H9 (cell line): ENCODE data around the gene SDHB. TPM values are rescaled to one million over a fixed set of nuclear protein-coding genes. Genes with fewer than 3 reads are reported as not detected.

Source experiments
- DNase-seq: peaks from one replicate; pipeline ENCODE4 v3.0.0-alpha.2; 2017
- H2AFZ ChIP-seq: one replicate; pipeline ENCODE4 v1.6.1; 2013; ENCODE audit warnings: mild to moderate bottlenecking, low read length, control low read depth, moderate library complexity
- H2AK5ac ChIP-seq: 2 replicates; pipeline ENCODE4 v1.6.1; 2013; ENCODE audit warnings: low read length, control low read depth, mixed read lengths; ENCODE audit not compliant: insufficient read length
- H2BK120ac ChIP-seq: one replicate; pipeline ENCODE4 v1.6.1; 2013; ENCODE audit warnings: low read depth, mild to moderate bottlenecking, low read length, control low read depth, inconsistent platforms; ENCODE audit not compliant: poor library complexity, severe bottlenecking
- H2BK12ac ChIP-seq: 2 replicates; pipeline ENCODE4 v1.6.1; 2013; ENCODE audit warnings: low read length, control low read depth, mixed read lengths, low read depth; ENCODE audit not compliant: insufficient read length
- H2BK15ac ChIP-seq: 2 replicates; pipeline ENCODE4 v1.6.1; 2013; ENCODE audit warnings: low read depth, low read length, control low read depth
- H2BK20ac ChIP-seq: one replicate; pipeline ENCODE4 v1.6.1; 2013; ENCODE audit warnings: low read depth, mild to moderate bottlenecking, low read length, control low read depth, inconsistent platforms; ENCODE audit not compliant: poor library complexity, severe bottlenecking
- H2BK5ac ChIP-seq: 2 replicates; pipeline ENCODE4 v1.6.1; 2013; ENCODE audit warnings: low read length, control low read depth, mixed read lengths; ENCODE audit not compliant: insufficient read length
- H3K14ac ChIP-seq: 2 replicates; pipeline ENCODE4 v1.6.1; 2013; ENCODE audit warnings: low read length, control low read depth; ENCODE audit not compliant: insufficient read depth
- H3K18ac ChIP-seq: 2 replicates; pipeline ENCODE4 v1.6.1; 2013; ENCODE audit warnings: low read depth, mild to moderate bottlenecking, mixed read lengths, low read length, control low read depth; ENCODE audit not compliant: insufficient read length
- H3K23ac ChIP-seq: 2 replicates; pipeline ENCODE4 v1.6.1; 2013; ENCODE audit warnings: low read length, control low read depth, mixed read lengths, low read depth; ENCODE audit not compliant: insufficient read length
- H3K23me2 ChIP-seq: 2 replicates; pipeline ENCODE4 v1.6.1; 2013; ENCODE audit warnings: low read depth, mild to moderate bottlenecking, mixed read lengths, low read length, control low read depth; ENCODE audit not compliant: insufficient read length, poor library complexity, severe bottlenecking
- H3K27ac ChIP-seq: 2 replicates; pipeline ENCODE4 v1.5.1; 2013; ENCODE audit warnings: low read length, control low read depth, mixed read lengths, low read depth; ENCODE audit not compliant: insufficient read length
- H3K27me3 ChIP-seq: 2 replicates; pipeline ENCODE4 v1.6.1; 2013; ENCODE audit warnings: low read length, control low read depth, inconsistent platforms; ENCODE audit not compliant: insufficient read depth
- H3K4ac ChIP-seq: 2 replicates; pipeline ENCODE4 v1.6.1; 2013; ENCODE audit warnings: low read depth, mild to moderate bottlenecking, control low read depth, inconsistent platforms, low read length, moderate library complexity
- H3K4me1 ChIP-seq: 2 replicates; pipeline ENCODE4 v1.6.1; 2013; ENCODE audit warnings: low read length, control low read depth, inconsistent platforms; ENCODE audit not compliant: insufficient read depth
- H3K4me2 ChIP-seq: 2 replicates; pipeline ENCODE4 v1.6.1; 2013; ENCODE audit warnings: low read length, control low read depth, mixed read lengths; ENCODE audit not compliant: insufficient read length, insufficient read depth
- H3K56ac ChIP-seq: 2 replicates; pipeline ENCODE4 v1.6.1; 2013; ENCODE audit warnings: low read depth, mild to moderate bottlenecking, mixed read lengths, low read length, control low read depth; ENCODE audit not compliant: insufficient read length
- H3K79me1 ChIP-seq: 2 replicates; pipeline ENCODE4 v1.6.1; 2013; ENCODE audit warnings: low read depth, mild to moderate bottlenecking, moderate library complexity, low read length, control low read depth, inconsistent platforms; ENCODE audit not compliant: insufficient read depth, poor library complexity, severe bottlenecking
- H3K79me2 ChIP-seq: 2 replicates; pipeline ENCODE4 v1.6.1; 2013; ENCODE audit warnings: low read length, control low read depth, inconsistent platforms; ENCODE audit not compliant: insufficient read depth
- H3K9ac ChIP-seq: 2 replicates; pipeline ENCODE4 v1.6.1; 2013; ENCODE audit warnings: low read length, control low read depth, mixed read lengths; ENCODE audit not compliant: insufficient read length; ENCODE audit errors: extremely low read depth
- H3K9me3 ChIP-seq: one replicate; pipeline ENCODE4 v1.6.1; 2013; ENCODE audit warnings: low read depth, low read length, inconsistent platforms; ENCODE audit not compliant: control insufficient read depth
- H3T11ph ChIP-seq: one replicate; pipeline ENCODE4 v1.6.1; 2013; ENCODE audit warnings: mild to moderate bottlenecking, low read length, control low read depth, inconsistent platforms
- H4K20me1 ChIP-seq: one replicate; pipeline ENCODE4 v1.6.1; 2013; ENCODE audit not compliant: control insufficient read depth, insufficient read length, insufficient read depth
- H4K5ac ChIP-seq: 2 replicates; pipeline ENCODE4 v1.6.1; 2013; ENCODE audit warnings: low read depth, mild to moderate bottlenecking, mixed read lengths, low read length, control low read depth; ENCODE audit not compliant: insufficient read length
- H4K8ac ChIP-seq: replicated peaks from 2 replicates; pipeline ENCODE4 v1.6.1; 2013; ENCODE audit warnings: low read length, control low read depth, mixed read lengths, low read depth; ENCODE audit not compliant: insufficient read length
- H4K91ac ChIP-seq: 2 replicates; pipeline ENCODE4 v1.6.1; 2013; ENCODE audit warnings: low read depth, mild to moderate bottlenecking, moderate library complexity, mixed read lengths, low read length, control low read depth; ENCODE audit not compliant: insufficient read length
- H3K27ac Mint-ChIP-seq, 3 experiments: 2 replicates in 2 of 3; 3 replicates in 1 of 3; pipeline ENCODE4 v1.8.0; 2020 to 2021; ENCODE audit warnings: mixed read lengths in 3 of 3, mild to moderate bottlenecking in 1 of 3, moderate library complexity in 1 of 3
- H3K27me3 Mint-ChIP-seq: 2 replicates; pipeline ENCODE4 v1.8.0; 2021; ENCODE audit warnings: low read depth, mild to moderate bottlenecking, moderate library complexity, mixed read lengths
- H3K36me3 Mint-ChIP-seq, 3 experiments: 2 replicates in 2 of 3; 3 replicates in 1 of 3; pipeline ENCODE4 v1.8.0; 2020 to 2021; ENCODE audit warnings: low read depth in 3 of 3, mixed read lengths in 3 of 3; ENCODE audit not compliant: insufficient read depth in 1 of 3
- H3K4me1 Mint-ChIP-seq, 2 experiments: 2 replicates each; pipeline ENCODE4 v1.8.0; 2020; ENCODE audit warnings: mixed read lengths in 2 of 2
- H3K4me3 Mint-ChIP-seq, 2 experiments: 2 replicates in 1 of 2; 3 replicates in 1 of 2; pipeline ENCODE4 v1.8.0; 2020 to 2021; ENCODE audit warnings: mild to moderate bottlenecking in 2 of 2, mixed read lengths in 2 of 2, moderate library complexity in 1 of 2
- H3K9me3 Mint-ChIP-seq, 2 experiments: 2 replicates in 1 of 2; 3 replicates in 1 of 2; pipeline ENCODE4 v1.8.0; 2020; ENCODE audit warnings: mild to moderate bottlenecking in 2 of 2, mixed read lengths in 2 of 2, moderate library complexity in 1 of 2
- WGBS: extraction: QIAGEN DNeasy Blood & Tissue Kit; methylation state at CpG from one replicate; pipeline ENCODE4 v1.1.7; 2013; ENCODE audit warnings: missing lambda C conversion rate, low lambda C conversion rate, mixed read lengths; ENCODE audit not compliant: insufficient read length; ENCODE audit errors: extremely low coverage; 5-methylcytosine and 5-hydroxymethylcytosine counted together
- total RNA-seq: library from RNA; stranded (reverse); gene quantifications from 2 replicates; pipeline ENCODE4 v1.2.1, GENCODE V29; 2021
- TF ChIP-seq, protein P1 (sequence below): fragments of 200-600 bp; sonication (generic); conservative IDR thresholded peaks from 3 replicates; pipeline ENCODE4 v1.8.0; 2021; ENCODE audit warnings: antibody characterized with exemption, mild to moderate bottlenecking

SDHB gene
- total RNA-seq, 1 experiment from 2014 or later: 77.5 TPM

DNA sequence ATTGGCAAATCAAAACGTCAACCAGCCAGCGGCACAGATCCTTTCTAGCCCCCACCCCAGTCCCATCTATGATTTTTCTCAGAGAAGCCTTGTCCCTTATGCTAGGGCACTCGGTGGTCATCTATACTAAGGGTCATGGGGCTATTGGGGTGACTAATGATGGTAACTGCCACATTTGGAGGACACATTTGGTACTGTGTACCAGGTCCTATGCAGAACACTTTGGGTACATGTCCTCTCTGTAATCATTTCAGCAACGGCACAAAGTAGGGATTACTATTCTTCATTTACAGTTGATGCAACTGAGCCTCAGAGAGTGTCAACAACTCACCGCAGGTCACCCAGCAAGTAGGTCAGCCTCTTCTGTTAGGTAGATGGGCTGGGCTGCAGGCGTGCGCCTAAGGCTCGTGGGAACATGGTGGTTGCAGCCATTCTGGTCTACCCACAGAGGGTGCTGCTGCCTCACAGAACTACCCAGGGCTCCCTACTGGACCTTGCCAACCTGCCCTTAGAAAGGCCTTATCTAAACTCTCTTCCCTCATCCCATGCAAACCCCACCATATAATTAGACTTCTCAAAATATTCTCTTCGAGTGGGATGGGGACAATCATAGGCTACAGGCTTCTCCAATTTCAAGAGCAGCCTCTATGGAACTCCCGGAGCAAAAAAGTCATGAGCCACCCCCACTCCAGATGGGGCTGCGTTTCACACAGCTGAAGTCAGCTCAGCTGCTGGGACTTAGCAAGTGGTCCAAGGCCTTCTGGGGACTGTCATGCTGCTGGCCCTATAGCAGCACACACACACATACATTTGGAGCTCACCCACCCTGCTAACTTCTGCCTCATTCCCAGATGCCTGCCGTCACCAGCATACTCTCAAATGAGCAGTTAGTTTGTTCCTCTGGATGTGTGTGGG, 5.8 kb upstream of the SDHB start:
- Mint-ChIP-seq H3K4me1 (peaks cover 17 to 36% of the 10 kb centered on the region in 2 experiments), H3K36me3 (no peaks in the 10 kb centered on the region), H3K27me3 (peaks cover 15% of the 10 kb centered on the region), H3K9me3 (0 out of 5 replicates have a peak, but pooled peaks cover 0 to 2% of the 10 kb centered on the region in 2 experiments), H3K27ac (no peak overlapping the region), H3K4me3 (no peak overlapping the region)
- Histone ChIP-seq H4K20me1 (no peaks in the 10 kb centered on the region), H3K79me1 (no peaks in the 10 kb centered on the region), H3K9me3 (no peaks in the 10 kb centered on the region), H3K27me3 (no peaks in the 10 kb centered on the region), H2BK20ac (no peak overlapping the region), H3K27ac (no peak overlapping the region), H3K14ac (no peak overlapping the region), H2AK5ac (no peak overlapping the region), H2BK5ac (no peak overlapping the region), H4K8ac (no peak overlapping the region), H3K4me2 (no peak overlapping the region), H3K23me2 (no peaks in the 10 kb centered on the region), H3K9ac (no peak overlapping the region), H3K4me1 (no peaks in the 10 kb centered on the region; the same call in 1 of the 2 replicates), H3T11ph (no peak overlapping the region), H3K79me2 (no peaks in the 10 kb centered on the region), H2BK120ac (no peak overlapping the region), H3K56ac (no peak overlapping the region), H2BK12ac (no peak overlapping the region), H3K4ac (no peak overlapping the region), H3K23ac (no peak overlapping the region), H4K91ac (no peak overlapping the region), H2AFZ (no peak overlapping the region), H4K5ac (no peak overlapping the region), H3K18ac (no peak overlapping the region), H2BK15ac (no peak overlapping the region)
- TF ChIP-seq, protein P1, sequence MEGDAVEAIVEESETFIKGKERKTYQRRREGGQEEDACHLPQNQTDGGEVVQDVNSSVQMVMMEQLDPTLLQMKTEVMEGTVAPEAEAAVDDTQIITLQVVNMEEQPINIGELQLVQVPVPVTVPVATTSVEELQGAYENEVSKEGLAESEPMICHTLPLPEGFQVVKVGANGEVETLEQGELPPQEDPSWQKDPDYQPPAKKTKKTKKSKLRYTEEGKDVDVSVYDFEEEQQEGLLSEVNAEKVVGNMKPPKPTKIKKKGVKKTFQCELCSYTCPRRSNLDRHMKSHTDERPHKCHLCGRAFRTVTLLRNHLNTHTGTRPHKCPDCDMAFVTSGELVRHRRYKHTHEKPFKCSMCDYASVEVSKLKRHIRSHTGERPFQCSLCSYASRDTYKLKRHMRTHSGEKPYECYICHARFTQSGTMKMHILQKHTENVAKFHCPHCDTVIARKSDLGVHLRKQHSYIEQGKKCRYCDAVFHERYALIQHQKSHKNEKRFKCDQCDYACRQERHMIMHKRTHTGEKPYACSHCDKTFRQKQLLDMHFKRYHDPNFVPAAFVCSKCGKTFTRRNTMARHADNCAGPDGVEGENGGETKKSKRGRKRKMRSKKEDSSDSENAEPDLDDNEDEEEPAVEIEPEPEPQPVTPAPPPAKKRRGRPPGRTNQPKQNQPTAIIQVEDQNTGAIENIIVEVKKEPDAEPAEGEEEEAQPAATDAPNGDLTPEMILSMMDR: peak; percentile 91
- peak; percentile 89 for DNase-seq
- no CpG with 5 or more reads among the region's 12 CpGs for WGBS
